Left hindlimb (tissue), 1 donor: ENCODE measurements around the gene NCBP3.
A peak's percentile ranks its signal among the peaks of the same experiment; 100 is the strongest.
"Not testable (repeated sequence)": the region's sequence is repeated elsewhere in the genome, so short reads cannot be mapped to it uniquely, and the experiment has no call there.

Experiments used
- DNase-seq: peaks from one replicate; pipeline ENCODE4 v3.0.0-alpha.2; 2018

Gene NCBP3

DNA sequence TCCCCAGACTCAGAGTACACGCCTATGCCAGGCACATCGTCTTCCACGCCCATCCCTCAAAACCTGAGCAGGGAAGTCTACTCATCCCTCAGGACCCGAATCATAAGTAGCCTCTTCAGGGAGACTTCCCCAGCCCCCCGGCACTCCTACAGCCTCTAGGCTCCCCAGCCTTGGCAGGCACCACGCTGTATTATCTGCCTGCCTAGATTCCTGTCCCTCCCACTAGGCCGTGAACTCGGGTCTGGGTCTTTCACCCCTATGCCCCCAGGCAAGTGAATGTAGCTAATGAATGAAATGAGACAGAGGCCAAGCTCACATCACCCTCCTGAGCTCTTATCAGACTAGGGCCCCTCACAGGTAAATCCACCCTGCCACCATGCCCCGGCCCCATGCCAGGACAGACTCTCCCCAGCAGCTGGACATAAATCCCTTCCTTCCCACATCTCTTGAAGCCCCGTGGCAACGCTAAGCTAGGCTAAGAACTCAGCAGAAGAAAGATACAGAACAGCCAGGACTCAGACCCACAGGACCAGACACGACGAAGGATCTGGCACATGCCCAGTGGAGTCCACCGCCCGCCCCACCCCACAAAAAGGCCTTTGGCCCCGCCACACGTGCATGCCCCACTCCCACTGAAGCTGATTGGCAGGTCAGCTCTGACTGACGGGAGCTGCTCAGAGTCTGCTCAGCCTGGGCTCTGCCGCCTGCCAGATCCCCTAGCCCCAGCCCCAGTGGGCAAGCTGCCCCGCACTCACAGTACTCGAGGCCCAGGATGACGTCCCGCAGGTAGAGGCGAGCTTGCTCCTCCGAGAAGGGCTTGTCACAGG lies 33.8 kb upstream of the NCBP3 start:
- DNase-seq: no peak

DNA sequence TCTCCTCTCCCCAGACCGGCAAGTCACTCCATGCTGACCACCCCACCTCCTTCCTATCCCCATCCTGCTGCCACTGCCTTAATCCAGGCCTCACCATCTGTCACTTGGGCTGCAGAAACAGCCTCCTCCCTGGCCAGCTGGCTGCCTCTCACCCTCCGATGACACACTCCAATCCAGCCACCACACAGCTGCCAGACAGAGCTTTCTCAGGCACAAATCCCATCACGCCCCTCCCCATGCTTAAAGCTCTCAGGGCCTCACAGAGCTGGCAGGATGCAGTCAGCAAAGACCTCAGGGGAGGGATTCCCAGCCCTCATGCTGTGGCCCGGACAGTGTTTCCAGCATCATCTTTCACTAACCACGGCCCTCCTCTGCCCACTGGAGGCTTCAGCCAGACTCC lies 33.1 kb upstream of the NCBP3 start:
- peak; percentile 86 for DNase-seq

DNA sequence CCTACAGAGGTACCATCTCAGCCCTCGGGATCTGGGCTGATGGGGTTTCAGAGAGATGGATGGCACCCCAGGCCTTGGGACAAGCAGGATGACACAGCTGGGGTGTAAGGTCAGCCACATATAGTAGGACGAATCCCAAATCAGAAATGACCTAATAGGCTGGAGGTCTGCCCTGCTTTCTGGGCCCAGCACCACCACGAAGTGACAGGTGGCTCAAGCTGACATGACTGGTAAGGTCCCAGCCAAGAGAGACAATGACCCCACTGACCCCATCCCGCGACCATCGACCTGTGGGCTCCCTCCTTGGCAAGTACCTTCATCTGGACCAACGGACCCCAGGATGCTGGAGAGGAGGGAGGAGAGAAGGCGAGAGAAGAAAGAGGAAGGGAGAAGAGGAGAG lies 31.2 kb upstream of the NCBP3 start:
- no peak for DNase-seq

DNA sequence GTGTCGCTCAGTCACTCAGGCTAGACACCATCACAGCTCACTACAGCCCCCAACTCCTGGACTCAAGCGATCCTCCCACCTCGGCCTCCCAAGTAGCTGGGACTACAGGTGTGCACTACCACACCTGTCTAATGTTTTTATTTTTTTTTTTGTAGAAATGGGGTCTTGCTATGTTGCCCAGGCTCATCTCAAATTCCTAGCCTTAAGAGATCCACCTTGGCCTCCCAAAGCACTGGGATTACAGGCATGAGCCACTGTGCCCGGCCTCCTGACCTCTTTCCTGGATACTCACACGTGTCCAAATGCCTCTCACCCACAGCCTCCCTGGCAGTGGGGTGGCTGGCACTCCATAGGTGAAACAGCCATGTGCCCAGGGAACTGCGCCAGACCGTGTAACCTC lies 29.3 kb upstream of the NCBP3 start:
- DNase-seq: no peak

DNA sequence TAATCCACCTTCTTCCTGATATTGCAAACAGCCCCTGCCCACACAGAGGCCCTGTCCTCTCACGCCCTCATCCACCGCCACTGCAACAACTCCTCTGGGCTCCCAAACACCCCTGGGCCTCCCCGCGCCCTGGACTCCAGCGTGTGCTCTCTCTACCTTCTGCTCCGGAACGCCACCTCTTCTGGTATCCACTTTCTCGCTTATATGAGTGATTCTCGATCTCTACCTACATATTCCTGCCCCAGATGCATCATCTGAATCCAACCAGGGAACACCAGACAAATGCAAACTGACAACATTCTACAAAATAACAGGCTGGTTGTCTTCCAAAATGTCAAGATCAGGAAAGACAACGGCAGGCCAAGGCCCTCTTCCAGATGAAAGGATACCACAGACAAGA lies 27.8 kb upstream of the NCBP3 start:
- DNase-seq: no peak

DNA sequence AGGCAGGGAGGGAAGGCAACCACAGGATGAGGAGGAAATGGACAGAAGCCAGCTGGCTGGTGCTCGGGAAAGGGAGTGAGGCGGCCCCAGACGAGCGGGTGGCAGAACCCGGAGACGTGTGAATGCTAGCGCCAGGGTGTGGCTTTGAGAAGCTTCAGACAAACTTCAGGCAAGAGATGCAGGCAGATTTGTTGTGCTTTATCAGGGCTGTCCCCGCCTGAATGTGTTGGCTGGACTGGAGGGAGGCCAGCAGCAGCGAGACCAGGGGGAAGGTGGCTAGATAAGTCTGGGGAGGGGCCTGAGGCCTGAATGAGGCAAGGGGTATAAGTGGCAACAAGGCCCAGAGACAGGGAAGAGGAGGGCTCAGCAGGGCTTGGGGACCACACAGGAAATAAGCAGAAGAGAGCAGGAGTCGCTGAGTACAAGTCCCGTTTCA lies 24.8 kb upstream of the NCBP3 start:
- DNase-seq: peak; percentile 39

DNA sequence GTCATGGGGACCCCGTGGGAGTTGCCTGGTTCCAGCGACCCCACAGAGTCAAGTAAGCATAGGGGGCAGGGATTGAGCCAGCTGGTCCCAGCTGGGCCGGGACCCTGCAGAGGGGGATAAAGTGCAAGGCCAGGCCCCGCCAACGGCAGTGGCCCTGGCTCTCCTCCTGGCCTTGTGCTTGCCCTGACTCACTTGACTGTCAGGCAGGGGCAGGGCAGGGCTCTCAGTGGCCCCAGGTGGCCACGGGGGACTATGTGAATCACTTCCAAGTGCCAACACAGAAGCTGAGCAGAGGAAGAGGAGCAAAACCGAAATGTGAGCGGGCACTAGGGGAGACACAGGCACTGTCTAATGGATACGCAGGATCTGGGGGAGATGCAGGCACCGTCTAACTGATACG lies 21.6 kb upstream of the NCBP3 start:
- peak; percentile 20 for DNase-seq

DNA sequence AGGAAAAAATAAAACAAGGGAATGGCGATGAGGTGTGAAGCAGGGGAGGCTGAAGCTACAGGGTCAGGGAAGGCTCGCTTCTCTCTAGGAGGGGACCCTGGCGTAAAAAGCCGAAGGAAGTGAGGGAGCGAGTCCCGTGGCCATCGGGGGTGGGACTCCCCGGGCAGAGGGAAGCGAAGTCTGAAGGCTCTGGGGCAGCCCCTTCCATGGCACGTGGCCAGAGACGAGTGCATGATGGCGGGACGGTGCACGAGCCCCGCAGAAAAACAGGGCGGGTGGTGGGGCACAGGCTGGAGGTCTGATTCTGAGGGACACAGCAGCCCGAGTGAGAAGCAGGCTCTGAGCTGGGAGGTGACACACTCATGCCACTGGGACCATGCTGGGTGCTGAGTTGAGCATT lies 21.1 kb upstream of the NCBP3 start:
- DNase-seq: peak; percentile 31

DNA sequence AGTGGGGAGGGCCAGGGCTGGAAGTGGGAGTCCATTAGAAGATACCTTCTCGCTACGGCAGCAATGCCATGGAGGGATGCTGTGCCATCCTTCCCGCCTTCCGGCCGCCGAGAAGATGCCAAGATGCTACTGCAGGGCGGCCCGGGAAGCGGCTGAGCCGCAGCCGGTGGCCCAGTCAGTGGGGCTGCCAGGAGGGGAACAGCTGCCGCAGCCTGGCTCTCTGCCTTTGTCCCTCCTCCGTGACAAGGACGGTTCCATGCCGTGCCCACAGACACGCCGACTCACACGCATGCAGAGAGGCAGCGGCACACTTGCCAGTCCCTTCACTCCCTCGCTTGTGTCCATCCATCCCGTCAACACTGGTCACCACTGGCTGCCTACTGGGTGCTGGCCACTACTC lies 20.2 kb upstream of the NCBP3 start:
- no peak for DNase-seq

DNA sequence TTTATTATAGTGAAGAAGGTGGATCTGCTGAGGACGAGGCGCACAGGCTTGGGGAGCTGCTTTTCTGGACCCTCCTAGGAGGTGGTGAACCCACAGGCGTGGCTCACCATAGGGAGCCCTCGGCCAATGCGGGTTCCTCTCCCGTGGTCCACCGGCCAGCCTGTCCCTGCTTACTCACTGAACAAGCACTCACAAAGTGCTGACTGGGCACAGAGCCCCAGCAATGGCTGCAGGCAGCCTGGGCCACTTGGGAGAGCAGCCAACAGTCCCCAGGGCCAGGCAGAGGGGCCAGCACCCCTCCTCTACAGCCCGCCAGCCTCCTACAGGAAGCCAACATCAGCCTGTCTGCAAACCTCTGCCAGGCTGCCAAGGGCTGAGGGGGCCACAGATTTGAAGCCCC lies 19.1 kb upstream of the NCBP3 start:
- no peak for DNase-seq

DNA sequence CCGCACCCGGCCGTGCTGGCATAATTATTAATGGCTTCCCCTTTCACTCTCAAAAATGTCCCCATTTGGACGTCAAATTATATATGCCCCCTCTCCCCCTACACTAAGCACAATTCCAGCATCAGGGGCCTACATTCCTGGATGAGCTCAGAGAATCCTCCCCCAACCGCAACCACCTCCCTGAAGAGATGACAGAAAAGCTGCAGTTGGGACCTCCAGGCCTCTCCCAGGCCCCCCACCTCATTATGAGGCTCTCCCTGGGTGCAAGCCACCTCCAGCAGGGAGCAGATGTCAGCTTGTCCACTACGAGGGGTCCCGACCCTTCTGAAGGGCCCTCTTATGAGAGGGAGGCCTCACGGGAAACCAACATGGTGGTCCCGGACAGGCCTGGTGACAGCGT lies 18.5 kb upstream of the NCBP3 start:
- DNase-seq: no peak

DNA sequence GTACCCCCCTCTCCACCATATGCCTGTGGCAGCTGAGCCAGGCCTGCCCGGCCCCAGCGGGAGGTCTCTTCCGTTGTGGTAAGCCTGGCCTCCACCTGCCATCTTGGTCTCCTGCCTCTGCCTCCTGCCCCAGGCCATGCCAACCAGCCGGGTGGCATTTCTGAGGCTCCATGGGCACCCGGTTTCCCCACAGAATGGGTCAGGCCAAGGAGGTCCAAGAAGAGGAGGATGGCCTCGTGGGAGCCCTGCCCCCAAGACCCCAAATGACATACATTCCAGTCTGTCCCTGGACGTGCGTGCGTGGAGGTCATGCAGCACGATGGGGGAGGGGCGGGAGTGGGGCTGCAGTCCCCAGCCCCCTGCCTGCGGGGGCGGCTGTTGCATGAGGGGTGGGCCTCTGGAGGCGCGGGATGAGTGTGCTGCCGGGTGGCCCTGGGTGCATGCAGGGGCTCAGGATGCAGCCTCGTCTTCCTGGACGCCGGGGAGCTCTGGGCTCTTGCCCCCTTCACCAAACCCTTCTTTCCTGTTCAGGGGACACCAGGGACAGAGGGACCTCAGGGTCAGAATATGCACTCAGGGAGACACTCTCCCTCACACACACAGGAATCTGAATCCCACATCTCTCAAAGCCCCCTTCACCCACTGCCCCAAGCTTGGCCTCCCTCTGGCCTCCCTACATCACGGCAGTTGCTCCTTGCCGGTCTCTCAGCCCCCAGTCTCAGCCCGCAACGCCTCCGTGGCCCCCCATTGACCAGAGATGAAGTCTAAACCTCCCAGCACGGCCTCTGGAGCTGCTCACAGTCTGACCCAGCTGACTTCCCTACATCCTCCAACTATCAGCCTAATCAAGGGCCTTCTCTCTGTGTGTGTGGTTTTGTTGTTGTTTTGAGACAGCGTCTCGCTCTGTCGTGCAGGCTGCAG lies 16.0 kb upstream of the NCBP3 start:
- DNase-seq: no peak

DNA sequence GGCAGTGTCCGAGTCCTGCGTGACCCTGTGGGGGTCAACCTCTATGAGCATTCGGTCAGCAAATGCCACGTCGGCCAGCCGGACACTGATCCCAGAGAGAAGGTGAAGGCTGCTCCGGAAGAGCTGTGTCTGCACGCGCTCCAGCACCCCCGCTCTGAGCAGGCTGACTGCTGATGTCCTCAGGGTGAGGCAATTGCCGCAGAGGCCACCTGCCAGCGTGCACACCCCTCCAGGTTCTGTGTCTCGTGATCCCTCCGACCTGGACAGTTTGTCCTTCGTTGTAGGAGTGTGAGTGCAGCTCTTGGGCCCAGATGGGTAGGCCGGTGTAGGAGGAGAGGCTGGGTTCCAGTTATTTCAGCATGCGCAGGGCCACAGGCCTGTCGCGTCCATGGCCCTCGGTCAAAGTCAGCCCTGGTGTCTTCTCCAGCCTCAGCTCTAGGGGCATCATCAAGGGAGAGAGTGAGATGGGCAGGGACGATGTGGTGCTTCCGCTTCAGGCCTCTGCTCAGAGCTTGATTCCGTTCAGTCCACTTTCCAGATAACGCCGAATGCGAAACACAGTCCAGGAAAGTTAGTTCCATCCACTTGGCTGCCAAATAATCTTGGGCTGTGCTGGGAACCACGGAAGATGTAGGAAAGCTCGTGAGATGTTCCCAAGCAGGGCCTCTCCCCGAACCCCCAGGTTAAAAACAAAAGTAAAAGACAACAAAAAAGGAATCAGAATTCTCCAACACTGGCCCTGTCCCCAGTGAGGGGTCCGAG lies 15.1 kb upstream of the NCBP3 start:
- no peak for DNase-seq

DNA sequence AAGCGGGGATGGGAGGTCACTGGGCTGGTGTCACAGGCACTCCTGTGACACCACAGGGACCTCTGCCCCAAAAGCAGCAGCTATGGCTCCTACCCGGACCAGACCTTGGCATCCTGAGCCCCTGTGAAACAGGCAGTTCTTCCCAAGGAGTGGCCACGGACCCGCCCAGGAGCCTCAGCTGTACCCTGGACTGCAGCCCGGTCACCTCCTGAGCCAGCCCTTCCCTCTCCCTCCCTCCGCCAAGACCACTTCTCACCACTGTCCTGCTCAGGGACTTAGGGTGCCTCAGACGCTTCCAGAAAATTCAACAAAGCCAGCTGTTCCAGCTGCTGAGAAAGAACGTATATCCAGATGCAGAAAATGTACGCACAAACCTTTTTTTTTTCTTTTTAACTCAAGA lies 13.9 kb upstream of the NCBP3 start:
- DNase-seq: peak; percentile 83

DNA sequence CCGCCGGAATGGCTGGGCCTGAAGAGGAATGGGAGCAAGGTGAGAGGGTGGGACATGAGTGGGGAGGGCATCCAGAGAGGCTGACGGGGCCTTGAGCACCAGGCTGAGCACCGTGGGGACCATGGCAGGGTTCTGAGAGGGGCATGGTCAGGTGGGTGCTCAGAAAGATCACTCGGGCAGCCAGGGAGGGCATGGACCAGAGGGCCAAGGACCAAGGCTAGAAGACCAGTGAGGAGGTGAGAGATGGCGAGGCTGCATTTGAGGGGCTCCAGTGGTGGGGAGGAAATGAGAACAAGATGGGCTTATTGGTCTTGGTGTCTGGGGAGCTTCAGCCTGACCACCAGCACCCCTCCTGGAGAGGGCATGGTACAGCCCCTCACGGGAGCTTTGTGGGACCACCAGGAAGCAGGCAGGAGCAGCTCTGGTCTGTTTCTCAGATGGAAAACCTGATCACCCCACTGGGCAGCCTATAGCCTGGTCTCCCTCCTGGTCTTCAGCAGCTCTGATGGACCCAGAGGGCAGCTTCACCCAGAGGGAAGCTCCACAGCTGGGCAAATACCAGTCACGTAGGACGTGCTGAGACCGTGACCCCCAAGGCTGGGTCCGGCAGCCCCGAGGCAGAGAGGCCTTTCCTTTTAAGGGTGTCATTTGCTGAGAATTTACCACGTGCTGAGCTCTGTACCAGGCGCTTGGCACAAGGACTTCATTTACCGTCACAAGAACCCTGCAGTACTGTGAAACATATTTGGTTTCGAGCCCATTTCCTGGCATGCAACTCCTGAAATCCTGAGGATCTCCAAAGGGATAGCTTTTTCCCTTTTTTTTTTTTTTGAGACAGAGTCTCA lies 11.4 kb upstream of the NCBP3 start:
- no peak for DNase-seq

DNA sequence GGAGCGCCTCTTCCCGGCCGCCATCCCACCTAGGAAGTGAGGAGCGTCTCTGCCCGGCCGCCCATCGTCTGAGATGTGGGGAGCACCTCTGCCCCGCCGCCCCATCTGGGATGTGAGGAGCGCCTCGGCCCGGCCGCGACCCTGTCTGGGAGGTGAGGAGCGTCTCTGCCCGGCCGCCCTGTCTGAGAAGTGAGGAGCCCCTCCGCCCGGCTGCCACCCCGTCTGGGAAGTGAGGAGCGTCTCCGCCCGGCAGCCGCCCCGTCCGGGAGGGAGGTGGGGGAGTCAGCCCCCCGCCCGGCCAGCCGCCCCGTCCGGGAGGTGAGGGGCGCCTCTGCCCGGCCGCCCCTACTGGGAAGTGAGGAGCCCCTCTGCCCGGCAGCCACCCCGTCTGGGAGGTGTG lies 8.2 kb upstream of the NCBP3 start:
- DNase-seq: not testable (repeated sequence)

DNA sequence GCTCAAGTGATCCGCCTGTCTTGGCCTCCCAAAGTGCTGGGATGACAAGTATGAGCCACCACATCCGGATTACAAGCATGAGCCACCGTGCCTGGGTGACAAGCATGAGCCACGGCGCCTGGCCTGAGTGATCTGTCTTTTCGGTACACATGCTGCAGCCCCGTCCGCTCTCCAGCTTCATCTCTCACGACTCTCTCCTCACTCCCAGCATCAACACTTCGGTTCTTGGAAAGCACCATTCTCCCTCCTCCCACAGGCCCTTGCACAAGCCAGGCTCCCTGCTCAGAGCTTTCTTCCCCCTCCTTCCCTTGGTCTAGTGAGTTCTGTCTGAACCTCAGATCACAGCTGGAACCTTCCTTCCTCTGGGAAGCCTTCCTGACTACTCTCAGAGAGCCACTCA lies 6.5 kb upstream of the NCBP3 start:
- DNase-seq: no peak

DNA sequence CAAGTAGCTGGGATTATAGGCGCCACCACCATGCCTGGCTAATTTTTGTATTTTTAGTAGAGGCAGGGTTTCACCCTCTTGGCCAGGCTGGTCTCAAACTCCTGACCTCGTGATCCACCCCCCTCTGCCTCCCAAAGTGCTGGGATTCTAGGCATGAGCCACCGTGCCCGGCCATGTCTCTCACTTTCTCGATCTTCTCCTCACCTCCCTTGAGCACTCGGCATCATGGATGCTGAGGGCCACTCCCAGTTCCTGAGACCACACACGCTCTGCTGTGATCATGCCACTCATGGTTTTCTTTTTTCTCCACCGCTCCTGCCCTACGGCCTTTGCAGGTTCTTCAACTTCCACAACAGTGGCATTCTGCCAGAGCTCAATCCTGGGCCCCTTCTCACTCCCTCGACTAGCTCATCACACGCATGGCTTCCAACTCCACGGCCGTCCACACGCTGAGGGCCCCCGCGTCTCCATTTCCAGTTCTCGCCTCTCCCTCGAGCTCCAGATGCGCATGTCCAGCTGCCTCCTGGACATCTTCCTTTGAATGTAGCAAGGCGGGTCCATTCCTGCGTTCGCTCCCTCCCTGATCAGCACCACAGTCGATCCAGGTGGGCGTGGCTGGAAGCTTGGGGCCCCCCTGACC lies 5.5 kb upstream of the NCBP3 start:
- DNase-seq: no peak

DNA sequence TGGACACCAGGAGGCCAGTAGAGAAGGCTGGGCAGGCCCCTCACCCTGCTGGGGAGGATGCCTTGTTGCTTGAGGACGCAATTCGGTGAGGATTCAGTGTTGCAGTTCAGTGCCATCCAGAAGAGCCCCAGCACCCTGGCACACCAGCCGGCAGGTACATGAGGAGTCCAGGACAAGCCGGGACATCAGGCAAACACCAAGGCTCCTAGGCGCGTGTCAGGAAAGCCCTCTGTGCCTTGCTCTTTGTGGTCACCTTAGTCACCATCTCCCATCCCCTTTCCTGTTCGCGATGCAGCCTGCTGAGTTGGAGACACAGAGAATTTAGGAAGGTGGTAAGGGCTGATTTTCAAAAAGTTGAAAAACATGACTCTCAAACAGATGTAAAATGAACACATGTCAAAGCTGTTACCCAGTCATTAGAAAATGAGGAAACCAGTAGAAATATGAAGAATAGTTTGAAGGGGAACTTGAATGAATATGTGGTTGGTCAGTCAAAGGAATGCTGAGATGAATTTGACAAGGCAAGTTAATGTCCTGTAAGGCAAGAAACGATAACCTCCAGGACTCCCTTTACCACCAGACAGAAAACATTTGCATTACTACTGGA lies 2.3 kb upstream of the NCBP3 start:
- DNase-seq: no peak

DNA sequence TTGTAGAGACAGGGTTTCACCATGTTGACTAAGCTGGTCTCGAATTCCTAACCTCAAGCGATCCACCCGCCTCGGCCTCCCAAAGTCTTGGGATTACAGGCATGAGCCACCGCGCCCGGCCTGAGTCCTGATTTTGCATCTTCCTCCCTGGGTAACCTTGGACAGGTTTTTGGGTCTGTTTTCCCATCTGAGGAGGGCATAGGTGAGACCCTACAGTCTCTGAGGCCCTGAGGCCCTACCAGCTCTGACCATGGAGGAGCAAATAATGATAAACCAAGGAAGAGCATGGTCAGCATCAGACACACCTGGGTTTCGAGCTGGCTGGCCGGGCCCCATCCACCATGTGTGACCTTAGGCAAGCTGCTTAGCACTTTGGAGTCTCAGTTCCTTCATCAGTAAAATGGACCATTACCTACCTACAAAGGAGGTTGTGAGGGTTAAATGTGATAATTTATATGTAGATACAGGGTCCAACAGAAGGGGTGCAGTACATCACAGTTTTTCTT lies 1.2 kb upstream of the NCBP3 start:
- DNase-seq: no peak
